Suppressor macrophage treated with lipopolysaccharide for 4 hours (primary cell): ENCODE results near the gene CACNA2D2.

Experiments used
- DNase-seq: peaks from one replicate; pipeline ENCODE4 v3.0.0-alpha.2; 2020

The CACNA2D2 gene

GRCh38 chr3:50388720-50389413 lies 114.6 kb downstream of the CACNA2D2 start:
- DNase-seq, result no peak

GRCh38 chr3:50388016-50388719 lies 115.3 kb downstream of the CACNA2D2 start:
- DNase-seq, result no peak

- no peak for DNase-seq
Measured at GRCh38 chr3:50385754-50386153, 117.7 kb downstream of the CACNA2D2 start.

GRCh38 chr3:50383750-50384149 lies 119.7 kb downstream of the CACNA2D2 start:
- DNase-seq, result no peak

GRCh38 chr3:50382722-50383121 lies 120.7 kb downstream of the CACNA2D2 start:
- DNase-seq, result no peak

- DNase-seq, result no peak
Measured at GRCh38 chr3:50381383-50381782, 122.1 kb downstream of the CACNA2D2 start.

- no peak for DNase-seq
Measured at GRCh38 chr3:50380405-50381085, 122.9 kb downstream of the CACNA2D2 start.

- no peak for DNase-seq
Measured at GRCh38 chr3:50378757-50379156, 124.7 kb downstream of the CACNA2D2 start.

- DNase-seq, result no peak
Measured at GRCh38 chr3:50378024-50378423, 125.4 kb downstream of the CACNA2D2 start.

GRCh38 chr3:50375258-50375931 lies 128.0 kb downstream of the CACNA2D2 start:
- DNase-seq, result no peak

- no peak for DNase-seq
Measured at GRCh38 chr3:50374363-50375257, 128.8 kb downstream of the CACNA2D2 start.

- DNase-seq, result no peak
Measured at GRCh38 chr3:50373146-50374051, 130.0 kb downstream of the CACNA2D2 start.

GRCh38 chr3:50372349-50372748 lies 131.1 kb downstream of the CACNA2D2 start:
- no peak for DNase-seq

- no peak for DNase-seq
Measured at GRCh38 chr3:50371133-50371685, 132.2 kb downstream of the CACNA2D2 start.

- DNase-seq, result no peak
Measured at GRCh38 chr3:50370594-50370993, 132.8 kb downstream of the CACNA2D2 start.

- no peak for DNase-seq
Measured at GRCh38 chr3:50369012-50369670, 134.3 kb downstream of the CACNA2D2 start.

- no peak for DNase-seq
Measured at GRCh38 chr3:50365842-50366220, 137.6 kb downstream of the CACNA2D2 start.

- DNase-seq, result peak; percentile 84
Measured at GRCh38 chr3:50365080-50365841, 138.2 kb downstream of the CACNA2D2 start.

GRCh38 chr3:50364573-50365079 lies 138.8 kb downstream of the CACNA2D2 start:
- DNase-seq, result no peak
